Measurements from ENCODE around the gene RPS6KL1.
A peak's percentile ranks its signal among the peaks of the same experiment; 100 is the strongest.

RPS6KL1 gene

GRCh38 chr14:74890262-74890661, 32.8 kb downstream of the RPS6KL1 start:
- Histone ChIP-seq H3K36me3 (replicated peaks) (peaks cover 46% of the 10 kb centered on the region), H3K27ac (no peak overlapping the region), H3K4me3 (ENCODE audit: low read depth, low read length) (no peak overlapping the region), H3K27me3 (replicated peaks) (no peaks in the 10 kb centered on the region)
- DNase-seq = no peak
- TF ChIP-seq, protein P1, sequence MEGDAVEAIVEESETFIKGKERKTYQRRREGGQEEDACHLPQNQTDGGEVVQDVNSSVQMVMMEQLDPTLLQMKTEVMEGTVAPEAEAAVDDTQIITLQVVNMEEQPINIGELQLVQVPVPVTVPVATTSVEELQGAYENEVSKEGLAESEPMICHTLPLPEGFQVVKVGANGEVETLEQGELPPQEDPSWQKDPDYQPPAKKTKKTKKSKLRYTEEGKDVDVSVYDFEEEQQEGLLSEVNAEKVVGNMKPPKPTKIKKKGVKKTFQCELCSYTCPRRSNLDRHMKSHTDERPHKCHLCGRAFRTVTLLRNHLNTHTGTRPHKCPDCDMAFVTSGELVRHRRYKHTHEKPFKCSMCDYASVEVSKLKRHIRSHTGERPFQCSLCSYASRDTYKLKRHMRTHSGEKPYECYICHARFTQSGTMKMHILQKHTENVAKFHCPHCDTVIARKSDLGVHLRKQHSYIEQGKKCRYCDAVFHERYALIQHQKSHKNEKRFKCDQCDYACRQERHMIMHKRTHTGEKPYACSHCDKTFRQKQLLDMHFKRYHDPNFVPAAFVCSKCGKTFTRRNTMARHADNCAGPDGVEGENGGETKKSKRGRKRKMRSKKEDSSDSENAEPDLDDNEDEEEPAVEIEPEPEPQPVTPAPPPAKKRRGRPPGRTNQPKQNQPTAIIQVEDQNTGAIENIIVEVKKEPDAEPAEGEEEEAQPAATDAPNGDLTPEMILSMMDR (IDR thresholded peaks at IDR 0.05; ENCODE audit: low read depth, low read length, missing control alignments) = no peak
- in situ Hi-C loops (cut with HindIII; ENCODE audit: low pct_ligation_motif_present, low sequenced_read_pairs) = no loop called here

GRCh38 chr14:74888164-74889158, 34.6 kb downstream of the RPS6KL1 start:
- no peak for DNase-seq

GRCh38 chr14:74886001-74886400, 37.1 kb downstream of the RPS6KL1 start:
- peak; percentile 76 for DNase-seq
- in situ Hi-C loops (cut with HindIII; ENCODE audit: low pct_ligation_motif_present, low sequenced_read_pairs) = no loop called here
- Histone ChIP-seq H3K27ac (peak overlapping the region; percentile 8), H3K36me3 (replicated peaks) (peaks cover 13% of the 10 kb centered on the region), H3K4me3 (ENCODE audit: low read depth, low read length) (no peak overlapping the region), H3K27me3 (replicated peaks) (no peaks in the 10 kb centered on the region)
- TF ChIP-seq, protein P1 (IDR thresholded peaks at IDR 0.05; ENCODE audit: low read depth, low read length, missing control alignments) = no peak

More at GRCh38 chr14:74888164-74889158, 34.6 kb downstream of the RPS6KL1 start:
- peaks cover 30% of the 10 kb centered on the region for H3K36me3 ChIP-seq (replicated peaks)
- H3K27me3 ChIP-seq (replicated peaks) = no peaks in the 10 kb centered on the region
- H3K4me3 ChIP-seq (ENCODE audit: low read depth, low read length) = no peak overlapping the region
- no peak overlapping the region for H3K27ac ChIP-seq
- TF ChIP-seq, protein P1 (IDR thresholded peaks at IDR 0.05; ENCODE audit: low read depth, low read length, missing control alignments) = no peak
- in situ Hi-C loops (cut with HindIII; ENCODE audit: low pct_ligation_motif_present, low sequenced_read_pairs) = no loop called here

- TF ChIP-seq, protein P1 (IDR thresholded peaks at IDR 0.05; ENCODE audit: low read depth, low read length, missing control alignments) = no peak
- in situ Hi-C loops (cut with HindIII; ENCODE audit: low pct_ligation_motif_present, low sequenced_read_pairs) = no loop called here
- no peaks in the 10 kb centered on the region for H3K36me3 ChIP-seq (replicated peaks)
- H3K27ac ChIP-seq = peak overlapping the region; percentile 78
- DNase-seq = peak; percentile 22
- peak overlapping the region; percentile 88 for H3K4me3 ChIP-seq (ENCODE audit: low read depth, low read length)
- no peaks in the 10 kb centered on the region for H3K27me3 ChIP-seq (replicated peaks)
Measured at GRCh38 chr14:74882103-74882920, 40.7 kb downstream of the RPS6KL1 start.

DNA sequence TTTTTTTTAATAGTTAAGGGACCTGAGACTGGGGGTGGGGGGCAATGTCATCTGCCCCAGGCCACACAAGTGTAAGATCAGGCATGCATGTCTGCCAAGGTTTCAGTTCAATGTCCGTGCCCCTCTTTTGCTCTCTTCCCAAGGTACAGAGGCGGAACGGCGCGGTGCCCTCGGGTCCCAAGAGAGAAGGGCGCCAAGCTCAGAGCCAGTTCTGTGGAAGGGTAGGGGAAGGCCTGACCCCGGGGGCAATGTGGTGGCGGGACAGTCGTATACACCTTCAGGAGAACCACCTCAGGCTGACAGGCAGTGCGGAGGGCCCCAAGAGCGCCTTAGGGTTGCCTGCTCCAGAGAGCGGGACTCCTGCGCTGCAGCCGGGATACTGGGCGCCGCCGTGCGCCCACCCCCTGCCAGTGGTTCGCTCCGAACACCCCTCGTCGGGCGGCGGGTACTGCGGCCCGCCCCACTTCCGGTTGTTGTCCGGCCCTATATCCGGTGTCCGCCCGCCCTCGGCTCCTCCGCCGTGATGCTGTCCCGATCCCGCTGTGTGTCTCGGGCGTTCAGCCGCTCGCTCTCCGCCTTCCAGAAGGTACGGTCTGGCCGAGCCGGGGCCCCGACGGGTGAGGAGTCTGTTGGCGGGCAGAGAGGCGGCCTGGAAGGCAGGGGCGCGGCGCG, 41.5 kb downstream of the RPS6KL1 start, which contains the start of gene DLST:
Gene DLST, plus strand, starts transcription at position 486 of the 672 bp plus-strand sequence. Its CDS starts 38 bp downstream, at position 524.
- TF ChIP-seq, protein P1 (IDR thresholded peaks at IDR 0.05; ENCODE audit: low read depth, low read length, missing control alignments) = no peak
- H3K36me3 ChIP-seq (replicated peaks) = no peaks in the 10 kb centered on the region
- DNase-seq = peak; percentile 75
- H3K27me3 ChIP-seq (replicated peaks) = no peaks in the 10 kb centered on the region
- in situ Hi-C loops (cut with HindIII; ENCODE audit: low pct_ligation_motif_present, low sequenced_read_pairs) = no loop called here
- H3K4me3 ChIP-seq (ENCODE audit: low read depth, low read length) = peak within 1 kb of the TSS; percentile 88
- H3K27ac ChIP-seq = peak within 1 kb of the TSS; percentile 78
